ENCODE data around the gene CNTNAP2.

The CNTNAP2 gene

DNA sequence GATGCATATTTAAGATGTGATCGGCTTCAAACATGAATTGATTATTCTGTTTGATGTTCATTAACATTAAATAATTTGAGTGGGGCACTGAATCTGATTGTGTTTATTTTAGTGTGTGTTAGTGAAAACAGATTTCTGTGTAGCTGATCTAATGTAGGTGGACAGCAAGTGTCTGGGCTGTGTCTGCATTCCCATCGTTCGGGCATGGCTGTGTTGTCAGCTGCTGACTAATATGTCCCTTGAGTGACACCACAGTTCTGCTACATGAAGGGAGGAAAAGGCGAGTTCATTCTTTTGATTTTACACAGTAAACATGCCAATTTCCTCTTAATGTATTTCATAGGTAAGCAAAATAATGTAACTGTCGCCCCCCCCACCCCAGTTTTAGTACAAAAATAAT lies 203.0 kb downstream of the CNTNAP2 start:
- DNase-seq = no peak

DNA sequence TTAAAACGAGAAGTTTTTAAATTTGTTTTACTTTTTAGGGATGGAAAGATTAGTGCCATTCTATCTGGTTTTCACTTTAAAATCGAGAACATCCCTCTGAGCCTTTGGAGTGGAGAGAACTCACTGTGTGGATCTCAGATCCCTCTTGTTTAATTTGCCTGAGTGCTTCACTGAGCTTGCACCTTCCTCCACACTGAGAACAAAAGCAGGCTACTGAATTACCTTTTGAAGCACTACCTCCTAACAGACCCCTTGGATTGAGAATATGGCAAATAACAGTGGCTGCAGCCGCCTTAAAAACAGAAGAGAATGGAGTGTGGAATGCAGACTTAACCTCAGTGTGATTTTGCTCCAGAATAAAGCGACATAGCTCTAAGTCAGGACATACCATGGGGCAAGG lies 204.7 kb downstream of the CNTNAP2 start:
- no peak for DNase-seq

DNA sequence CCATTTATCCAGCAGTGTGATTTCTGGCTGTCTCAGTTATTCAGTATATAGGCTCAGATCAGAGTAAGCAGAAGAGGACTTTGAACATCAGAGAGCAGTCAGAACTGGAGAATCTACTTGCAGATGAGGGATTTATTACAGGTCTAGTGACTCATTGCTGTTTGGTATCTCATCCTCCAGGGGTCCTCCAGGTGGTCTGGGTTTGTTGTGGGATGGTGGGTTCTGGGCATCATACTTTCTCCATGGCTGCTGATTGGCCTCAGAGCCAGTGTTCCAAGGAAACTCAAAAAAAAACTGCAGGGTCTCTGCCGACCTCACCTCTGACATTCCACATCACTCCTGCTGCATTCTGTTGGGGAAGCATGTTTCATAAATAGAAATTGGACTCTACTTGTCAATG lies 214.8 kb downstream of the CNTNAP2 start:
- DNase-seq = no peak

DNA sequence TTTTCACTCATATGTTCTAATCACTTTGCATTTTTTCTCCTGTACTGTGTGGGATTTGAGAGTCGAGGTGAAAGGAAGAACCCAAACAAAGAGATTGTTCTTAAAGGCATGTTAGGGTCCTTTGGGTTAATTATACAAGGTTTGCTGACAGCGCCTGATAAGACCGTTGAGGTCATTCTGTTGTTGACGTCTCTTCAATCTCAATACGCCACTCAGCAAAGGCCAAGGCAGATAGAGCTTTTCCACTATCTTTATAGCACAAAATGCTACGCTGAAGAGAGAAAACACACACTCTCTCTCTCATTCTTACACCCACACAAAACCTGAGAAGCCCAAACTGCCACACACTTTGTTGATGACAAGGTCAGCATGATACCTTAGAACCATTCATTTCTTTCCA lies 228.7 kb downstream of the CNTNAP2 start:
- DNase-seq = no peak

DNA sequence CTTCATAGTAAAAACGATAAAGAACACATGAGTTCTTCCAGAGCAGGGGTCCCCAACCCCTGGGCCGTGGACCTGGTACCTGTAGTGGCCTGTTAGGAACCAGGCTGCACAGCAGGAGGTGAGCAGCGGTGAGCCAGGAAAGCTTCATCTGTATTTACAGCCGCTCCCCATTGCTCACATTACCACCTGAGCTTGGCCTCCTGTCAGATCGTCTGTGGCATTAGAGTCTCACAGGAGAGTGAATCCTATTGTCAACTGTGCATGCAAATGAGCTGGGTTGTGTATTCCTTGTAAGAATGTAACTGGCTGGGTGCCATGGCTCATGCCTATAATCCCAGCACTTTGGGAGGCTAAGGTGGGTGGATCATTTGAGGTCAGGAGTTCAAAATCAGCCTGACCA lies 229.5 kb downstream of the CNTNAP2 start:
- no peak for DNase-seq

DNA sequence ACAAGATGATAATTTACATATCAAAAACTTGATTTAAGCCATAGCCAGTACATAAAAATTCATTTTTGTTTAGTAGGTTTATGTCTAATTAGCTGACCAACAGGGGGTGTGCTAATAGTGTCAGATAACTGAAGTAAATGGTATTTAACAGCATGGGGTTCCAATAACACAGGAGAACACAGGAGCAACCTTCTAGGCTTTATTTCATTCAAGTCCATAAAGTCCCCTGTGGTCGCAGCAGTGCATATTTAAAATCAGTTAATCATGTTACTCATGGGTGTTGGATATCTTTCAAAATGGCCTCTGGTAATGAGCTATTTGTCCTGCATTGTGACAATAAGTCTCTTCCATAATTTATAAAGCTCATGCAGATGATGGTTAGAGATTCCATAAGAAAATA lies 238.6 kb downstream of the CNTNAP2 start:
- DNase-seq = no peak

GRCh38 chr7:146359176-146359575 lies 242.6 kb downstream of the CNTNAP2 start:
- no peak for DNase-seq

GRCh38 chr7:146366938-146367337 lies 250.3 kb downstream of the CNTNAP2 start:
- DNase-seq = no peak

DNA sequence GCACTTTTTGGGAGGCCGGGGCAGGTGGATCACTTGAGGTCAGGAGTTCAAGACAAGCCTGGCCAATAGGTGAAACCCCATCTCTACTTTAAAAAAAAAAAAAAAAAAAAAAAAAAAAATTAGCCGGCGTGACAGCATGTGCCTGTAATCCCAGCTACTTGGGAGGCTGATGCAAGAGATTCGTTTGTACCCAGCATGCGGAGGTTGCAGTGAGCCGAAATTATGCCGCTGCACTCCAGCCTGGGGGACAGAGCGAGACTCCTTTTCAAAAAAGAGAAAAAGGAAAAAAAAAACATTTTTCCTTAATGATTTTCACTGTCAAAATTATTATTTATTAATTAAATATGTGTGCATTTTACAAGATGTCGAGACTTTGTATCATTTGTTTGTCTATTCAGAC lies 253.6 kb downstream of the CNTNAP2 start:
- DNase-seq = peak; percentile 19 to 58

DNA sequence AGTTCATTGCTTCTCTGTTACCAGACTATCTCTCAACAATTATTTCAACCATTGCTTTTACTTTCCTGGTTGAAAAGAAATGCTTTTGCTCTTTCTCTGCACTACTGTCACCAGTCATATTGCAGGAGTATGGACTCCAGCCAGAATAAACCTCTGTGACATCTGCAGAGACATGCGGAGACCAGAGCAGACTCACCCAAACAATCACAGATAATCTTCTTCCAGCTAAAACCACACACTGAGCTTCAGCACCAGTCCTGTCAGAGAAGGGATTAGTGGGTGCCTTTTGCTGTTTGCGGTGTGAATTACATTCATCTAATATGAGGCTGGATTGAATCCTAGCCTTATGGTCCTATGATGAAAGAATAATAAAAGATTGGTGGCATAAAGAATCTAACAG lies 258.6 kb downstream of the CNTNAP2 start:
- DNase-seq = peak; percentile 82 to 95

DNA sequence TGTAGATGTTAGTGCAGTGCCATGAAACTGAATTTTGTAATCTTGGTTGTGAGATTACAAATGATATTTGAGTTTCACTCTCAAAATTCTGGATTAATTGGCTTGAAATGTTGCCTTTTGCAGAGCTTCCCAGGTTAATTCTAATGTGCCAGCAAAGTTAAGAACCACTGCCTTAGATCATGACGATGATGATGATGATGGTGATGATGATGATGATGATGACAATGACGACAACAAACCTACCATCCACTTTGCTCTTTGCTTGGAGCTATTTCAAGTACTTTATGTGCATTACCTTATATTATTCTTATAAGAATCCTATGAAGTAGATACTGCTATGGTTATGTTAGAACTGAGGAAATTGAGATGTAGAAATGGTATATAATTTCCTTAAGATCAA lies 261.6 kb downstream of the CNTNAP2 start:
- DNase-seq = no peak

DNA sequence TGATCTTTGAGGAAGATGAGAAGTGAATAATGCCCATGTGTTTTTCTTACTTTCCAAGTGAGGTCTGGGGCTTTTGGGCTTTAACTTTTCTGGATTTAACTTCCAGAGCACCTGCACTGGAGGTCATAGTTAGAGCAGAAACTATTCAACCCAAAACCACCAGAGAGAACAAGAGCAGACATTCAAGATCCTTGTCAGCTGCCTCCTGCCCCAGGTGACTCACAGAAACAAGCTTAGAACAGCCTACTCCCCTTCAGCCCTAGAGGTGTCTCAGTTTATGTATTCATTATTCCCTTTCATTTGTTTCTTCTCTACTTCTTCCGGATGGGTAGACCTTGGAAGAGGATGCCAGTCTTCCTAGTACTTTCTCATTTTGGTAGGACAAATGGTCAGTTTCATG lies 270.5 kb downstream of the CNTNAP2 start:
- DNase-seq = no peak

- DNase-seq = no peak
Measured at GRCh38 chr7:146388928-146389327, 272.3 kb downstream of the CNTNAP2 start.

GRCh38 chr7:146393346-146393745 lies 276.7 kb downstream of the CNTNAP2 start:
- no peak for DNase-seq

DNA sequence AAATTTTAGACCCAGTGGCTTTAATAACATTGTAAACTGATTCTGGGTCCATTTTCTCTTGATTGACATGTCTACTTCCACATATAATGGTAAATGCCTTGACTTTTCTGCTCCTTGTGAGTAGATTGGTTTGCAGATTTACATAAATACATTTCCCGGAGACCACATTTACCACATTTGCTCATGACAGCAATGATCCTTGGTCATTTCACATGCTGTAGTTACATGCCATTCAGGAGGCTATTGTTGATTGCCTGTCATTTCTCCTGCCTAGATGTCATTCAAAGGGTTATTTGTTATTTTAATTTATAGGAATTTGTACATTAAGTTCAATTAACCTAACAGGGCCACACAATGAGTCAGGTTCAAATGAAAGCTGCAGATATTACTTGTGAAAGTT lies 280.5 kb downstream of the CNTNAP2 start:
- no peak for DNase-seq

DNA sequence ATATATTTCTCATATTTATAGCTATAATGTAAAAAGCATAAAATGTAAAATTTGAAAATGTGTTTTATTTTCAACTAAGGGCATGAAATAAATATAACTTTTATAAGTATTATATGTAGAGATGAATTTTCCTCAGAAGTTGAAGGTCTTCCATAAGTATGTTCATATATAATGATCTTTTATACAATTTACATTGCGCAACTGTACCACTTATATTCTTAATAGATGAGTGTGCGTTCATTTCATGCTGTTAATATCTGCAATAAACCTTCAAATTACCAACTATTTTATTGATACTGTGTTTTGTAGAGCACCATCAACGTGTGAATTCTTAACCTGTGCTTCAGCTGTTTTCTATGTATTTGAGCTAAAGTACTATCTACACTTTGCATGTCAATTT lies 285.3 kb downstream of the CNTNAP2 start:
- no peak for DNase-seq

GRCh38 chr7:146405737-146406136 lies 289.1 kb downstream of the CNTNAP2 start:
- DNase-seq = no peak

GRCh38 chr7:146411975-146412374 lies 295.4 kb downstream of the CNTNAP2 start:
- no peak for DNase-seq

GRCh38 chr7:146412781-146413180 lies 296.2 kb downstream of the CNTNAP2 start:
- no peak for DNase-seq

DNA sequence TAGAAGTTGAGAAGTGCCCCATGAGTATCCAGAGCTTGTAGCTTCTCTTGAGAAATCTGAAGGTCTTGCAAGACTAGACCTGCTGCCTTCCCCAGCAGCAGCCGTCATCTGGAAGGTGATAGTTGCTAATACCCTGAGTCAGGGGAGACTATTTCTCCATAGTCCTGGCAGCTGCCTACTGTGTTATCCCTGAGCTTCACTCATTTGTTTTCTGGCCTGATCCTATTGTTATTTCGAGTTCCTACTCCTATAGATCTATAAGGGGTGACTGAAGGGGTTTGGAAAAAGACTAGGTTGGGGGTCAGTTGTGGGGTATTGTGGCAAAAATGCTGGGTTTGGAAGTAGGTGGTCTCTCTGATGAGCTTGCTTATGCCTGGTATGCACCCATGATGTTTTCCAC lies 297.8 kb downstream of the CNTNAP2 start:
- no peak for DNase-seq

- no peak for DNase-seq
Measured at GRCh38 chr7:146414937-146415336, 298.3 kb downstream of the CNTNAP2 start.

DNA sequence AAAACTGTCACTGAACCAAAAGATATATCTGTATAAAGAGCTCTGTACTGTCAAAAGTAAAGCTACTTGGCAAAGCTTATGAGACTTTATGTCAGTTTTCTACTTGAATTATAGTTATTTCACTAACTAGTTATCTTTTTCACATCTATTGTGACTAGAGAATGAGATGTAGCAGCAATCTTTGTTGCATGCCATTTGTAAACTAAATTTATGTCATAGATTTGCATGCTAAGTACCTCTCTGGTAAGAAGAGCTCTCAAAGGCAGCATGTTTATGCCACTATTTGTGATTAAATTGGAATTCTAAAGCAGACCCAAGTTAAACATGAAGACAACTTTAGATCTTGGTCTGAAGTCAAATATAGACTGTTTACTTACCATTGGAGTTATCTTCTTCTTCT lies 300.6 kb downstream of the CNTNAP2 start:
- DNase-seq = no peak

DNA sequence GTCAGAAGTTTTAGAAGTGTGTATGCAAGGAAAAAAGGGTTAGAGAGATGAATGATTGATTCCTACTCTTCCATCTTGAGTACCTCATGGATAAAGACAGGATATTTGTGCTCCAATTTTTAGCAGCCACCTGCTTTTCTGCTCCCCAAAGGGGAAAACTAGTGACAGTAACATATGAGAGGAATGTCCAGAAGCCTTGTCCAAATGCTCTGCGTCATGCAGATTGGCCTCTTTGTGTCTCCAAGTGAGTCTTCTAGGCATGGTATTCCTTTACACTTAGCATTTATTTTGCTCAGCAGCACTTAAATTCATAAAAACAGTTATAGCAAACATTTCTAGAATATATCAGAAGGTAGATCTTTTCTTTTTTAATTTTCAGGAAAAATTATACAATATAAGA lies 306.8 kb downstream of the CNTNAP2 start:
- DNase-seq = no peak

GRCh38 chr7:146424084-146424483 lies 307.5 kb downstream of the CNTNAP2 start:
- DNase-seq = no peak

DNA sequence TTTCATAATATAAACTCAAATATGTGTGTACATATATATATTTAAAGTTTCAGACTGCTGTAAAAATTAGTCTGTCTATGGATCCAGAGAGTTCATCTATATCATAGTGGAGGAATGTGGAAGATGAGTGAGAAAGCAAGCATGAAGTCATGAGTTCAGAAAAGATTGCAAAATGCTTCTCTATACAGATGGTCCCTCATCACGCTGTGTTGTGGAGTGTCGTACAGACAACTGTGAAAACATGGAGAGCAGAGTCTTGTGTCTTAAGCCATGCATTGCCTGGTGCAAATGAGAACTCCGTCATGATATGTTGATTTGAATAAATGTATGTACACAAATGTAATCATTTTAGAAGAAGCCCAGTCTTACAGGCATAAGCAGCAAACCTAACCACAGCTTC lies 316.9 kb downstream of the CNTNAP2 start:
- peak in 1 of 2 experiments; percentile 33 for DNase-seq

- DNase-seq = no peak
Measured at GRCh38 chr7:146443102-146443501, 326.5 kb downstream of the CNTNAP2 start.

Measured in NCI-H524 (cell line).